Endothelial cell of umbilical vein (primary cell): ENCODE measurements around the gene COL6A3. TPM values are rescaled to one million over a fixed set of nuclear protein-coding genes. Genes with fewer than 3 reads are reported as not detected.

Experiments used
- BruUV-seq: library from RNA; stranded (reverse); fragments of 400-500 nt; replicated peaks from 2 replicates; lab custom pipeline; 2021; lab: Mats Ljungman, UMichigan
- CTCF ChIA-PET: fragments of 300-600, 350-600 bp; sonication (Branson Sonifier 250); formaldehyde crosslinking; loops from one replicate; lab custom pipeline; 2021; ENCODE audit warnings: antibody characterized with exemption, inconsistent platforms; lab: Charles Lee
- POLR2A ChIA-PET: fragments of 300-600, 350-600 bp; sonication (Branson Sonifier 250); formaldehyde crosslinking; loops from one replicate; lab custom pipeline; 2021; ENCODE audit warnings: antibody characterized with exemption, inconsistent platforms; lab: Charles Lee
- DNase-seq: peaks from one replicate; pipeline ENCODE4 v3.0.0-alpha.2; 2011; ENCODE audit warnings: low read depth, low spot score
- FAIRE-seq: peaks from 2 replicates; lab custom pipeline; 2011; peaks lifted over from hg19 to GRCh38; lab: Jason Lieb, UNC
- H2AFZ ChIP-seq: 2 replicates; pipeline ENCODE4 v1.6.0; 2012; ENCODE audit warnings: low read depth, low read length, control low read depth, inconsistent platforms
- H3K27ac ChIP-seq: 2 replicates; pipeline ENCODE4 v1.5.1; 2011; ENCODE audit warnings: low read depth, mild to moderate bottlenecking, control low read depth, low read length, moderate library complexity; ENCODE audit not compliant: insufficient read depth
- H3K27me3 ChIP-seq, 2 experiments: 2 replicates each; pipeline versions ENCODE4 v1.6.0 to v1.6.1; 2011; ENCODE audit warnings: low read length in 2 of 2, mixed read lengths in 1 of 2; ENCODE audit not compliant: control insufficient read depth in 2 of 2, insufficient read depth in 2 of 2
- H3K36me3 ChIP-seq, 2 experiments: 2 replicates in 1 of 2; 3 replicates in 1 of 2; pipeline ENCODE4 v1.5.1; 2011; ENCODE audit warnings: low read length in 2 of 2, mild to moderate bottlenecking in 1 of 2, moderate library complexity in 1 of 2; ENCODE audit not compliant: control insufficient read depth in 2 of 2, insufficient read depth in 2 of 2; ENCODE audit errors: extremely low read depth in 1 of 2
- H3K4me1 ChIP-seq: 3 replicates; pipeline ENCODE4 v1.5.1; 2011; ENCODE audit warnings: mild to moderate bottlenecking, low read length; ENCODE audit not compliant: control insufficient read depth, insufficient read depth; ENCODE audit errors: extremely low read depth
- H3K4me2 ChIP-seq: 2 replicates; pipeline ENCODE4 v1.6.1; 2011; ENCODE audit warnings: low read length, control low read depth, mixed read lengths; ENCODE audit not compliant: insufficient read depth
- H3K4me3 ChIP-seq, 3 experiments: fragments of 200-600 bp in 1 of 3; sonication (generic), shearing (Covaris generic) in 1 of 3; replicated peaks in 1 of 3; 2 replicates each; pipeline ENCODE4 v1.5.1; 2011 to 2016; ENCODE audit warnings: control low read depth in 3 of 3, low read length in 3 of 3, mild to moderate bottlenecking in 2 of 3, inconsistent platforms in 1 of 3, low read depth in 1 of 3, moderate library complexity in 1 of 3; ENCODE audit not compliant: insufficient read depth in 1 of 3
- H3K79me2 ChIP-seq: 2 replicates; pipeline ENCODE4 v1.6.0; 2012; ENCODE audit warnings: low read length, inconsistent platforms; ENCODE audit not compliant: control insufficient read depth, insufficient read depth
- H3K9ac ChIP-seq: replicated peaks from 2 replicates; pipeline ENCODE3; 2011; ENCODE audit warnings: low read length, control low read depth; ENCODE audit not compliant: insufficient read depth; ENCODE audit errors: extremely low read depth
- H3K9me1 ChIP-seq: replicated peaks from 3 replicates; pipeline ENCODE4 v1.6.0; 2011; ENCODE audit warnings: mild to moderate bottlenecking, low read length; ENCODE audit not compliant: control insufficient read depth, insufficient read depth; ENCODE audit errors: extremely low read depth
- H3K9me3 ChIP-seq: replicated peaks from 2 replicates; pipeline ENCODE4 v1.5.1; 2012; ENCODE audit warnings: low read length, inconsistent platforms; ENCODE audit not compliant: control insufficient read depth, insufficient read depth
- H4K20me1 ChIP-seq: replicated peaks from 2 replicates; pipeline ENCODE3; 2011; ENCODE audit warnings: mild to moderate bottlenecking, low read length; ENCODE audit not compliant: control insufficient read depth, insufficient read depth; ENCODE audit errors: extremely low read depth
- CTCF ChIP-seq, 2 donors: IDR thresholded peaks; 1 replicate in 1 of 2; 2 replicates in 1 of 2; pipeline ENCODE4 v1.5.1; 2011; ENCODE audit warnings: low read length in 2 of 2, mild to moderate bottlenecking in 2 of 2, moderate library complexity in 2 of 2, control low read depth in 1 of 2, inconsistent platforms in 1 of 2, low read depth in 1 of 2; ENCODE audit not compliant: insufficient read depth in 1 of 2; ENCODE audit errors: extremely low read depth in 1 of 2
- EZH2 ChIP-seq: IDR thresholded peaks from 2 replicates; pipeline ENCODE4 v1.6.1; 2012; ENCODE audit warnings: borderline replicate concordance, low read depth, mild to moderate bottlenecking, moderate library complexity, low read length, inconsistent platforms; ENCODE audit not compliant: severe bottlenecking
- FOS ChIP-seq: IDR thresholded peaks from 2 replicates; pipeline ENCODE4 v1.6.1; 2011; ENCODE audit warnings: mild to moderate bottlenecking, low read length, moderate library complexity, borderline replicate concordance; ENCODE audit not compliant: insufficient read depth
- GATA2 ChIP-seq: IDR thresholded peaks from 2 replicates; pipeline ENCODE4 v1.7.0; 2011; ENCODE audit warnings: low read depth, mild to moderate bottlenecking, moderate library complexity, mixed read lengths, low read length; ENCODE audit not compliant: insufficient read length, insufficient read depth
- JUN ChIP-seq: IDR thresholded peaks from 2 replicates; pipeline ENCODE4 v1.6.1; 2011; ENCODE audit warnings: borderline replicate concordance, low read depth; ENCODE audit not compliant: insufficient read length, insufficient read depth
- MYC ChIP-seq: IDR thresholded peaks from one replicate; pipeline ENCODE4 v1.6.1; 2011; ENCODE audit warnings: mild to moderate bottlenecking, low read depth, low read length
- POLR2A ChIP-seq: IDR thresholded peaks from 2 replicates; pipeline ENCODE4 v1.6.1; 2012; ENCODE audit warnings: low read depth, mild to moderate bottlenecking, control low read depth, low read length
- POLR2AphosphoS5 ChIP-seq: IDR thresholded peaks from 2 replicates; pipeline ENCODE4 v1.6.1; 2012; ENCODE audit warnings: low read depth, mild to moderate bottlenecking, control low read depth, low read length, moderate library complexity; ENCODE audit not compliant: insufficient read depth
- dilution Hi-C: fragments of 300-500 bp; cut with MboI; formaldehyde crosslinking; loops from one replicate; pipeline ENCODE4 v1.15.0; 2019; ENCODE audit warnings: low sequenced_read_pairs; ENCODE audit not compliant: extremely low pct_ligation_motif_present
- intact Hi-C: fragments of 100-400 bp; cut with micrococcal nuclease; formaldehyde crosslinking; loops from one replicate; pipeline ENCODE4 v1.10.0; 2022
- polyA plus RNA-seq, 4 experiments: library from polyadenylated mRNA; depleted of rRNA in 3 of 4; stranded (reverse) in 3 of 4; unstranded in 1 of 4; fragments of >200 nt; gene quantifications; 2 replicates each; pipeline versions ENCODE4 v1.2.1 to v1.2.3, GENCODE V29; 2011 to 2012; ENCODE audit warnings: missing spikeins in 1 of 4
- total RNA-seq: library from RNA; stranded (reverse); gene quantifications from 2 replicates; pipeline ENCODE4 v1.2.3, GENCODE V29; 2021
- TF ChIP-seq, protein P1 (sequence below): IDR thresholded peaks from 2 replicates; pipeline ENCODE4 v1.6.1; 2011; ENCODE audit not compliant: insufficient read depth, insufficient read length

The COL6A3 gene
- total and polyA plus RNA-seq, 2 donors (not counting 3 experiments of a cell fraction or from before 2014, with no cell fraction given): 0.03 TPM; not detected in 1

DNA sequence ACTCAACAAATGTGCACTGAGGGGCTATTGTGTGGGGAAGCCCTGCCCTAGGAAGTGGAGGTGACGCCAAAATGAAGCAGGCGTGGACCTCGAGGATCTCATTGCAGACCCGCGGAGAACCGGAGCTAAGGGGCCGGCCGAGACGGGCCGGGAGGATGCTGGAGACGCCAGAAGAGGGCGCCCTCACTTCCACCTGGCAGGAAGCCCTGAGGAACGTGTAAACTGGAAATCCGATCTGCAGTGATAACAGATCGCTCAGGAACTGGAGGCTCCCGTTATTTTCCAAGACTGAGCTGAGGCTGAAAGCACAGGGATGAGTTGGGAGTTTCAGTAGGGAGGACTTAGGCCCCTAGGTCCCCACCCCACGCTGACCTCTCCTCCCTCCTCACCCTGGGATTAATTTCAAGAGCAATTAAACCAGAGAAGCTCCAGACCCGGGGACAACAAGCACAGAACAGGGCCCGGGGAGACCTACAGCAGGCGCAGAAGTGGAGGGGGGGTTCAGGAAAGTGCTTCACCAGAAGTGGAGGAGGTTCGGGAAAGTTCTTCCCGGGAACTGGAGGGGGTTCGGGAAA lies 7.7 kb upstream of the COL6A3 start:
- no peak for TF ChIP-seq MYC
- TF ChIP-seq FOS: no peak
- no peak for TF ChIP-seq JUN
- TF ChIP-seq EZH2: no peak
- TF ChIP-seq, protein P1, sequence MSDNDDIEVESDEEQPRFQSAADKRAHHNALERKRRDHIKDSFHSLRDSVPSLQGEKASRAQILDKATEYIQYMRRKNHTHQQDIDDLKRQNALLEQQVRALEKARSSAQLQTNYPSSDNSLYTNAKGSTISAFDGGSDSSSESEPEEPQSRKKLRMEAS: no peak
- peak; percentile 84 to 85 for TF ChIP-seq CTCF (IDR thresholded peaks at IDR 0.05; ENCODE audit: extremely low read depth in 1 of 2, insufficient read depth in 1 of 2, low read depth in 1 of 2, low read length in 2 of 2)
- TF ChIP-seq POLR2AphosphoS5: no peak
- TF ChIP-seq POLR2A: no peak
- peak; percentile 92 for TF ChIP-seq GATA2
- no peaks in the 10 kb centered on the region for H3K79me2 ChIP-seq
- H2AFZ ChIP-seq: peak overlapping the region; percentile 76
- peaks cover 20 to 23% of the 10 kb centered on the region in 2 experiments for H3K27me3 ChIP-seq
- no peak overlapping the region for H3K27ac ChIP-seq
- FAIRE-seq (peak; percentile 80), DNase-seq (peak; percentile 76)
- dilution Hi-C loops: no loop called here
- no peaks in the 10 kb centered on the region for H3K9me1 ChIP-seq
- CTCF ChIA-PET: interaction anchor here (0.6 to 6.0 kb wide), 58 partner anchors 8 to 334 kb away, joined by 3 to 153 read pairs (median 5); no protein-coding TSS in a partner anchor
- no peak overlapping the region for H3K4me3 ChIP-seq
- peak overlapping the region; percentile 65 for H3K4me2 ChIP-seq
- H3K9me3 ChIP-seq: no peaks in the 10 kb centered on the region
- no TSS peak for BruUV-seq
- no peaks in the 10 kb centered on the region for H3K36me3 ChIP-seq
- peaks cover 5% of the 10 kb centered on the region for H3K4me1 ChIP-seq
- no peak overlapping the region for H3K9ac ChIP-seq
- H4K20me1 ChIP-seq: no peaks in the 10 kb centered on the region
- POLR2A ChIA-PET: interaction anchor here (1.0 kb wide), 1 partner anchor 28 kb away, joined by 4 read pairs; no protein-coding TSS in a partner anchor
- intact Hi-C loops: loop anchor here (1.0 to 2.0 kb wide), 7 partner anchors 27 to 328 kb away; no protein-coding TSS in a partner anchor
